D721Med (cell line): ENCODE results near the gene SELE.
"Not testable (repeated sequence)": the region's sequence is repeated elsewhere in the genome, so short reads cannot be mapped to it uniquely, and the experiment has no call there.

Experiments
- DNase-seq: peaks from one replicate; pipeline ENCODE4 v3.0.0; 2011; ENCODE audit warnings: low spot score; ENCODE audit not compliant: insufficient read length
- FAIRE-seq: peaks from 2 replicates; lab custom pipeline; 2011; peaks lifted over from hg19 to GRCh38; lab: Jason Lieb, UNC
- CTCF ChIP-seq: IDR thresholded peaks from 2 replicates; pipeline ENCODE4 v1.5.1; 2012; ENCODE audit warnings: mild to moderate bottlenecking, control low read depth; ENCODE audit not compliant: insufficient read depth; ENCODE audit errors: missing control alignments

SELE gene

GRCh38 chr1:169696273-169697100, 37.4 kb downstream of the SELE start:
- no peak for DNase-seq
- TF ChIP-seq CTCF, result no peak
- no peak for FAIRE-seq

GRCh38 chr1:169694304-169695075, 39.4 kb downstream of the SELE start:
- peak; percentile 39 for TF ChIP-seq CTCF
- FAIRE-seq (no peak), DNase-seq (no peak)

GRCh38 chr1:169692756-169693460, 41.0 kb downstream of the SELE start:
- DNase-seq (no peak), FAIRE-seq (peak; percentile 29)
- TF ChIP-seq CTCF, result no peak

- DNase-seq, result no peak
- TF ChIP-seq CTCF, result no peak
- FAIRE-seq, result no peak
Observed at GRCh38 chr1:169690489-169690888, 43.4 kb downstream of the SELE start.

GRCh38 chr1:169689395-169689794, 44.5 kb downstream of the SELE start:
- peak; percentile 30 for DNase-seq
- FAIRE-seq, result peak; percentile 98
- no peak for TF ChIP-seq CTCF

GRCh38 chr1:169688377-169688776, 45.5 kb downstream of the SELE start:
- DNase-seq, FAIRE-seq: not testable (repeated sequence)

GRCh38 chr1:169683661-169684060, 50.2 kb downstream of the SELE start:
- no peak for TF ChIP-seq CTCF
- DNase-seq (no peak), FAIRE-seq (no peak)

GRCh38 chr1:169683168-169683567, 50.7 kb downstream of the SELE start:
- FAIRE-seq, result not testable (repeated sequence)

More at GRCh38 chr1:169683168-169683567, 50.7 kb downstream of the SELE start:
- DNase-seq, result not testable (repeated sequence)
